Duodenal mucosa (tissue), 2 donors: Measurements from ENCODE around the gene CMPK2.

Source experiments
- H3K27ac ChIP-seq: one replicate; pipeline ENCODE4 v1.7.0; 2013; ENCODE audit warnings: low read depth, low read length
- H3K27me3 ChIP-seq, 2 donors: one replicate each; pipeline ENCODE4 v1.7.0; 2013; ENCODE audit warnings: low read length in 2 of 2, control low read depth in 1 of 2; ENCODE audit not compliant: insufficient read depth in 2 of 2, control insufficient read depth in 1 of 2
- H3K36me3 ChIP-seq, 2 donors: one replicate each; pipeline ENCODE4 v1.7.0; 2013; ENCODE audit warnings: low read length in 2 of 2, control low read depth in 1 of 2; ENCODE audit not compliant: insufficient read depth in 2 of 2, control insufficient read depth in 1 of 2
- H3K4me1 ChIP-seq, 2 donors: one replicate each; pipeline ENCODE4 v1.7.0; 2013; ENCODE audit warnings: low read length in 2 of 2, control low read depth in 1 of 2; ENCODE audit not compliant: insufficient read depth in 2 of 2, control insufficient read depth in 1 of 2
- H3K4me3 ChIP-seq, 2 donors: one replicate each; pipeline ENCODE4 v1.7.0; 2013; ENCODE audit warnings: low read length in 2 of 2, low read depth in 1 of 2
- H3K9ac ChIP-seq, 2 donors: one replicate each; pipeline ENCODE4 v1.7.0; 2013; ENCODE audit warnings: low read length in 2 of 2, low read depth in 1 of 2
- H3K9me3 ChIP-seq, 2 donors: one replicate each; pipeline ENCODE4 v1.7.0; 2013; ENCODE audit warnings: low read length in 2 of 2, control low read depth in 1 of 2; ENCODE audit not compliant: control insufficient read depth in 1 of 2

The CMPK2 gene

GRCh38 chr2:6845903-6846302 is 19.8 kb downstream of the CMPK2 start:
- H3K4me3 ChIP-seq = peak overlapping the region in 1 of 2 donors; percentile 1
- peaks cover 20 to 23% of the 10 kb centered on the region in 2 donors for H3K36me3 ChIP-seq
- no peak overlapping the region for H3K9ac ChIP-seq
- H3K27me3 ChIP-seq = no peaks in the 10 kb centered on the region
- H3K4me1 ChIP-seq = no peaks in the 10 kb centered on the region
- H3K9me3 ChIP-seq = peaks cover 60 to 61% of the 10 kb centered on the region in 2 donors
- H3K27ac ChIP-seq = no peak overlapping the region

GRCh38 chr2:6845312-6845711 is 20.4 kb downstream of the CMPK2 start:
- H3K9ac ChIP-seq = no peak overlapping the region
- H3K27ac ChIP-seq = no peak overlapping the region
- no peaks in the 10 kb centered on the region for H3K27me3 ChIP-seq
- H3K9me3 ChIP-seq = peaks cover 61 to 62% of the 10 kb centered on the region in 2 donors
- H3K36me3 ChIP-seq = peaks cover 18 to 23% of the 10 kb centered on the region in 2 donors
- peak overlapping the region; percentile 1 to 5 for H3K4me3 ChIP-seq
- no peaks in the 10 kb centered on the region for H3K4me1 ChIP-seq

- Histone ChIP-seq H3K4me1 (no peaks in the 10 kb centered on the region), H3K4me3 (peak overlapping the region in 1 of 2 donors; percentile 7), H3K9me3 (peaks cover 45% of the 10 kb centered on the region in 2 donors), H3K9ac (no peak overlapping the region), H3K27me3 (no peaks in the 10 kb centered on the region), H3K27ac (no peak overlapping the region), H3K36me3 (peaks cover 0 to 4% of the 10 kb centered on the region in 2 donors)
These were observed 24.0 kb downstream of the CMPK2 start for GRCh38 chr2:6841537-6842287.

- no peaks in the 10 kb centered on the region for H3K4me1 ChIP-seq
- H3K9me3 ChIP-seq = peaks cover 17% of the 10 kb centered on the region in 2 donors
- H3K36me3 ChIP-seq = no peaks in the 10 kb centered on the region
These were observed 26.9 kb downstream of the CMPK2 start for GRCh38 chr2:6838673-6839319.

GRCh38 chr2:6835467-6835866 is 30.2 kb downstream of the CMPK2 start:
- Histone ChIP-seq H3K9me3 (no peaks in the 10 kb centered on the region), H3K4me3 (no peak overlapping the region), H3K27me3 (no peaks in the 10 kb centered on the region), H3K9ac (no peak overlapping the region), H3K36me3 (no peaks in the 10 kb centered on the region), H3K4me1 (no peaks in the 10 kb centered on the region), H3K27ac (no peak overlapping the region)

More at GRCh38 chr2:6838673-6839319, 26.9 kb downstream of the CMPK2 start:
- H3K4me3 ChIP-seq = no peak overlapping the region
- H3K27ac ChIP-seq = no peak overlapping the region
- H3K9ac ChIP-seq = no peak overlapping the region
- no peaks in the 10 kb centered on the region for H3K27me3 ChIP-seq

- Histone ChIP-seq H3K4me1 (no peaks in the 10 kb centered on the region), H3K9me3 (no peaks in the 10 kb centered on the region), H3K27me3 (no peaks in the 10 kb centered on the region), H3K9ac (no peak overlapping the region), H3K4me3 (no peak overlapping the region), H3K36me3 (no peaks in the 10 kb centered on the region), H3K27ac (no peak overlapping the region)
These were observed 31.5 kb downstream of the CMPK2 start for GRCh38 chr2:6834163-6834562.

GRCh38 chr2:6833300-6833604 is 32.5 kb downstream of the CMPK2 start:
- no peak overlapping the region for H3K9ac ChIP-seq
- H3K4me3 ChIP-seq = no peak overlapping the region
- H3K9me3 ChIP-seq = no peaks in the 10 kb centered on the region
- no peaks in the 10 kb centered on the region for H3K36me3 ChIP-seq
- no peaks in the 10 kb centered on the region for H3K4me1 ChIP-seq
- no peaks in the 10 kb centered on the region for H3K27me3 ChIP-seq
- H3K27ac ChIP-seq = no peak overlapping the region

GRCh38 chr2:6832596-6833299 is 33.0 kb downstream of the CMPK2 start:
- Histone ChIP-seq H3K27me3 (no peaks in the 10 kb centered on the region), H3K27ac (no peak overlapping the region), H3K4me1 (no peaks in the 10 kb centered on the region), H3K9me3 (no peaks in the 10 kb centered on the region), H3K4me3 (no peak overlapping the region), H3K9ac (no peak overlapping the region), H3K36me3 (no peaks in the 10 kb centered on the region)

GRCh38 chr2:6831229-6831628 is 34.5 kb downstream of the CMPK2 start:
- Histone ChIP-seq H3K27me3 (no peaks in the 10 kb centered on the region), H3K36me3 (no peaks in the 10 kb centered on the region), H3K9ac (no peak overlapping the region), H3K4me3 (no peak overlapping the region), H3K27ac (no peak overlapping the region), H3K4me1 (peaks cover 0 to under 1% of the 10 kb centered on the region in 2 donors), H3K9me3 (no peaks in the 10 kb centered on the region)

- H3K4me3 ChIP-seq = no peak overlapping the region
- H3K36me3 ChIP-seq = no peaks in the 10 kb centered on the region
- no peak overlapping the region for H3K27ac ChIP-seq
- peaks cover 0 to 5% of the 10 kb centered on the region in 2 donors for H3K4me1 ChIP-seq
- H3K9ac ChIP-seq = no peak overlapping the region
- H3K27me3 ChIP-seq = no peaks in the 10 kb centered on the region
- no peaks in the 10 kb centered on the region for H3K9me3 ChIP-seq
These were observed 37.5 kb downstream of the CMPK2 start for GRCh38 chr2:6828299-6828584.
